IPS DF 4.7 (cell line): ENCODE results near the gene GLOD4.
A peak's percentile ranks its signal among the peaks of the same experiment; 100 is the strongest.
"Not testable (repeated sequence)": the region's sequence is repeated elsewhere in the genome, so short reads cannot be mapped to it uniquely, and the experiment has no call there.

ENCODE experiments used
- DNase-seq: peaks from one replicate; pipeline ENCODE4 v3.0.0-alpha.2; 2013; ENCODE audit warnings: low spot score; ENCODE audit errors: extremely low read depth

The GLOD4 gene

GRCh38 chr17:802901-803881 is 21.1 kb upstream of the GLOD4 start:
- no peak for DNase-seq

- no peak for DNase-seq
Measured at GRCh38 chr17:802481-802880, 20.4 kb upstream of the GLOD4 start.

DNA sequence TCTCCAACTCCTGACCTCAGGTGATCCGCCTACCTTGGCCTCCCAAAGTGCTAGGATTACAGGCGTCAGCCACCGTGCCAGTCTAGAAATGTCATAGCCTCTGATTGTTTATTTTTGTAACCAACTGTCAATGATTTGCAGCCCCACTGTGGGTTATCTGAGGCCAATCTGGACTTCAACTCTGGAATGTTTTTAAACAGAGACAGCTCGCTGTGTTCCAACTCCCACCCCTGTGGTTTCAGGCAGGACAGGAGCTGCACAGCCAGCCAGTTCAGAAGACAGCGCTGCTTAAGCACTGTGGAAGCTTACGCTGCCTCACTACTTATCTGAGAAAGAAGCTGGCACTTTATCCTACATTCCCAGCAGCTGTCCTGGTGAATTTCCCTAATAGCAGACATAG is 19.6 kb upstream of the GLOD4 start:
- DNase-seq, result no peak

DNA sequence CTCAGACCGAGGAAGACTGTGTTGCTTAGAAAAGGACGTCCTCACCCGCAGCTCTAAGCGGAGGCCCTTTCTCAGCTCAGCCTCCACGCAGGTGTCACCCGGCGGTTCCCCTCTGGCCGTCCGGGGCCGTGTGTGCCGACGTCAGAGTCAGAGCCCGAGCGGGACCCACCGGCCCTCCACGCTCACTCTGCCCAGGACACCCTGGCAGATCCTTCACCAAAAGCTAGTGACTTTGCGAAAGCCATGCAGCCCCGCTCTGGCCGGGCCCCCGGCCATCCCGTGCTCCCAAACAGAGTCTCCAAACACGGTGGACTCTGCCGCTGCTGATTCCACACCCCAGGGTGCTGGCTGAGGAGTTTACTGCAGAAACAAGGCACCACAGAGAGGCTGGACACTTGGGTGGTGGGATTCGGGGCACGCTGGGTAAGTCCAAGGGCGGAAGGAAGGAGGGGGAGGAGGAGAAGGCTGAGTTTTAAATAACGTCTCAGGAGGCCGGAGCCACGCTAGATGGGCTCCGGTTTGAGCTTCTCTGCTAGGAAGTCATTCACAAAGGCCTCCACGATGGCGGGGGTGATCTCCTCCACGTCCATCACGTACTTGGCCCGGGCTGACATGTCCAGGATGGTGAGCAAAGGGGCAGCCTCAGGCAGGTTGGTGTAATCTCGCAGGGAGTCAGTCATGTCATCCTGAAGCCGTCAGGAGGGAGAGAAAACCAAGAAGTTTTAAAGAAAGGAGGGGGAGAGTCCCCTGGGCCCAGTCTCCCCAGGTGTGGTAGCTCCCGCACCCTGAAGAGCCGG is 18.6 kb upstream of the GLOD4 start:
- DNase-seq, result no peak

GRCh38 chr17:799261-799660 is 17.2 kb upstream of the GLOD4 start:
- DNase-seq, result no peak

- DNase-seq, result no peak
Measured at GRCh38 chr17:798246-798645, 16.2 kb upstream of the GLOD4 start.

- DNase-seq, result no peak
Measured at GRCh38 chr17:797236-797840, 15.3 kb upstream of the GLOD4 start.

DNA sequence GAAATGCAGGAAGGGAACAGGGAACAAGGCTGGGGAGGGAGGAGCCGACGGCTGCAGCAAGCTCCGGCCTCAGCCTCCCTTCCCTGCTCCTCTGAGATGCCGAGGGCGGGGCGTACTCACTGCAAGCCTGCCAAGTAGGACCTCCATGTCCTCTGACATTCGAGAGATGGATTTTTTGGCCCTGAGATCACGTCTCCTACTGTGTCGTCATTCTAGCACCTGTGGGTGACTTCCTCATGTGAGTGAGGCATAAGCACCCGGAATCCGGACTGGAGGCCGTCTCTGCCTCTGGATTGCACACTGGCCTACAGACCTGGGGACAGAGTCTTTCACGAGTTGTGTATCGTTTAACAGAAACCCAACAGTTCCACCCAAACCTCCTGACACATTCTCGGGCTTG is 14.5 kb upstream of the GLOD4 start:
- no peak for DNase-seq

DNA sequence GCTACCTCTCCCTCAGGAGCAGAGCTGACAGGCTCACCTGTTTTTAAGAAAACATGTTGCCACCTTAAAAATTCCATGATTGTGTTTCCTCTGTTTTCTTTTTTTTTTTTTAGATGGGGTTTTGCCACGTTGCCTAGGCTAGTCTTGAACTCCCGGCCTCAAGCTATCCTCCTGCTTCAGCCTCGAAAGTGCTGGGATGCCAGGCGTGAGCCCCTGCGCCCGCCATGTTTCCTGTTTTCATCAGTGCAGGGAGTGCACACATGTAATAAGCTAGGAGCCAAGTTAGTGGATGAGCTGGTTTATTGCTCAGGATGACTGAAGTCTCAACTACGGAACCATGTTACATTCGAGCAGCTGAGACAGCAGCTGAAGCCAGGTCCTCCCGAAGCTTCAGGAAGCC is 13.6 kb upstream of the GLOD4 start:
- DNase-seq, result no peak

- no peak for DNase-seq
Measured at GRCh38 chr17:795276-795675, 13.2 kb upstream of the GLOD4 start.

DNA sequence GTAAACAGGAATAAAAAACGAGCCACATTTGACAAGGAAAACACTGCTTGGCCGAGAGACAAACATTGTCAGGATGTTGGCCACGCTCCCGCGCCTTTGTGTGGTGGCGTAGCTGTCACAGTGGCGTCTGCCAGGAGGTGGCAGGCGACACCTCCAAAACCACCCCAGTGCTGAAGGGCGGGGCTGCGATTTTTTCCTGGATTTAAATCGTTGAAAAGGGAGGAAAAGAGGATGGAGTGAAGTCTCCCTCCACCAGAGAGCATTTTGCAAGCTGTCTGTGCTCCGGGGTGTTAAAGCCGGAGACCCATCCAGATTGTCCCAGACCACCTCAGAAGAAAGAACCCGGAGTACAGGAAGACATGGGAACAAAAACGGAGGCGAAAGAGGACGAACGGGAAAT is 12.8 kb upstream of the GLOD4 start:
- peak; percentile 41 for DNase-seq

DNA sequence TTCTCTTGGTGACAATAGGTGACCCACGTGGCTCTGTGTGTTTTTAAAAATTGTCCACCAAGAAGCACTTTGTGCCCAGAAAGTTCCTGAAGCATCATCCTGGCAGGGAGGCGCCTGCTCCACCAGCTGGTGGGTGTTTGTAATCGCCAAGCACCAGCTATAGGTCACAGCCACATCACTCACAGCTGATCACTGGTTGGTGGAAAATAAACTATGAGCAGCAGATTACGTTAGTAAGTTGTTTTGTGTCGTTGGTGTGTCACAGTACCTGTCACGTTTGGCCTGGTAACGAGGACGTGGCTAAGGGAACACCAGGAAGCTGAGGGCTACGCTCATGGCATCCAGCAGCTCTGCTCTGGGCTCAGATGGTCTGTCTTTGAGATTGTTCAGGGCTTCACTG is 10.2 kb upstream of the GLOD4 start:
- no peak for DNase-seq

- no peak for DNase-seq
Measured at GRCh38 chr17:791829-792228, 9.7 kb upstream of the GLOD4 start.

GRCh38 chr17:790874-791247 is 8.8 kb upstream of the GLOD4 start:
- not testable (repeated sequence) for DNase-seq

DNA sequence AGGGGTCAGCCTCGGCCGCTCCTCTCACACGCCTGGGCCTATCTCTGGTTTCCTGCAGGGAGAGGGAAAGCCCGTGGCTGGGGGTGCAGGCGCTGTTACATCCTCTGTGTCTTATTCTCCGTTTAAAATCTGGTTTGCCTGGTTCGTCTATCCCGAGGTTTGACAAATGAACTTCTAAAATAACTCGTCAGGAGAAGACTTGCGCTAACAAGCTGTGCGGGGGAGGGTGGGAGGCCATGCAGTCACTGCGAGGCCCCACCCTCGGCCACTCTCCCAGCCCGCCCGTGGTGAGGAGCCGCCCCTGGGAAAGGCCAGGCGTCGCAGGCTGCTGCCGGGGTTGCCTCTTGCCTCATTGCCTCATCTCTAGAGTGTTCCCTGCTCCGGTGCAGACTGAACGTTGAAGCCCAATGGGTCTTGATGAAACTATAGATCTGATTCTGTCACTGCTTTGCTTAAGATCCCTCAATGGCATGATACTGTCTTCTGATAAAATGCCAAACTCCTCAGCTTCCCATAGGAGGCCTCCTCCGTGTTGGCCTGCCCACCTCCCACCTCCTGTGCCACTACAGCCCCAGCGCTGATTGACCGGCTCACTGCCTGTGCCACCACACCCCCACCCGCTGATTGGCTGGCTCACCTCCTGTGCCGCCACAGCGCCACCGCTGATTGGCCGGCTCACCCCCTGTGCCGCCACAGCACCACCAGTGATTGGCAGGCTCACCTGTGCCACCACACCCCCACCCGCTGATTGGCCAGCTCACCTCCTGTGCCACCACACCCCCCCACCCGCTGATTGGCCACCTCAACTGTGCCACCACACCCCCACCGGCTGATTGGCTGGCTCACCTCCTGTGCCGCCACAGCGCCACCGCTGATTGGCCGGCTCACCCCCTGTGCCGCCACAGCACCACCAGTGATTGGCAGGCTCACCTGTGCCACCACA is 8.1 kb upstream of the GLOD4 start:
- DNase-seq, result peak; percentile 14

- DNase-seq, result no peak
Measured at GRCh38 chr17:789160-789840, 7.2 kb upstream of the GLOD4 start.

- DNase-seq, result no peak
Measured at GRCh38 chr17:788551-788950, 6.5 kb upstream of the GLOD4 start.

- DNase-seq, result no peak
Measured at GRCh38 chr17:787641-788221, 5.7 kb upstream of the GLOD4 start.

DNA sequence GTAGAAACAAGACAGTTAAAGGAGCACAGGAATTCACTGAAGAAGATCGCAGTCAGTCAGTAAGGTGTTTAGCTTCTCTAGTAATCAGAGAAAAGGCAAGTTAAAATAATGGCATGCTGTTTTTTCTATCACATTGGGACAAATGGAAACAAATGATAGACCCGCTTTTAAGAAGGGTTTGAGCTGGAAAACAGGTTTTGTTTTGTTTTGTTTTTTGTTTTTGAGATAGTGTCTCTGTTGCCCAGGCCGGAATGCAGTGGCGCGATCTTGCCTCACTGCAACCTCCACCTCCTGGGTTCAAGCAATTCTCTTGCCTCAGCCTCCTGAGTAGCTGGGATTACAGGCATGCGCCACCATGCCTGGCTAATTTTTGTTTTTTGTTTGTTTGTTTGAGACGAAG is 3.8 kb upstream of the GLOD4 start:
- DNase-seq, result not testable (repeated sequence)

DNA sequence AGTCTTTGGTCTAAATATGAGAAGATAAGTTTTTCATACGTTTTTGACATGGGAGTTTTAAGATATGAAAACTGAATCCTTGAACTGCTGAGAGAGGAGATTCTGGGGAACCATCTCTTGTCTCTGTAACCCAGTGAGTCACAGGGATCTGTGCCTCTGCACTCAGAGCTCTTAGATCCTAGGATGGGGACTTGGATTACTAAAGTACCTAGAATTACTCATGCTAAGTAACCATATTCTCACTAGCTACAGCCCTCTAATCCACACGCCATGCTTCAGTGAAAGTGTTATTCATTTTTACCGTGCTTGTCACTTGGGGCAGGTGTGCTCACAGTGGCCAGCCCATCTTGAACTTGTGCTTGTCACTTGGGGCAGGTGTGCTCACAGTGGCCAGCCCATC is 2.1 kb upstream of the GLOD4 start:
- no peak for DNase-seq
